HG02588 (cell line): Measurements from ENCODE around the gene TBC1D14.

Experiments
- ATAC-seq: cut with Tn5 transposase; IDR thresholded peaks from one replicate; pipeline ENCODE4 v1.9.1; 2021; ENCODE audit warnings: mild to moderate bottlenecking, moderate library complexity; ENCODE audit not compliant: unreplicated experiment

Gene TBC1D14

GRCh38 chr4:6944301-6945051 is 34.9 kb downstream of the TBC1D14 start:
- ATAC-seq = no peak

GRCh38 chr4:6945052-6945409 is 35.4 kb downstream of the TBC1D14 start:
- no peak for ATAC-seq

GRCh38 chr4:6946497-6946896 is 36.9 kb downstream of the TBC1D14 start:
- no peak for ATAC-seq

GRCh38 chr4:6948134-6948460 is 38.5 kb downstream of the TBC1D14 start:
- no peak for ATAC-seq

- no peak for ATAC-seq
These were observed 42.3 kb downstream of the TBC1D14 start for GRCh38 chr4:6951880-6952381.

GRCh38 chr4:6953751-6954380 is 44.2 kb downstream of the TBC1D14 start:
- ATAC-seq = no peak

- no peak for ATAC-seq
These were observed 45.8 kb downstream of the TBC1D14 start for GRCh38 chr4:6955261-6955911.

- ATAC-seq = no peak
These were observed 46.4 kb downstream of the TBC1D14 start for GRCh38 chr4:6956087-6956433.

GRCh38 chr4:6956434-6957147 is 47.0 kb downstream of the TBC1D14 start:
- no peak for ATAC-seq

- ATAC-seq = no peak
These were observed 47.5 kb downstream of the TBC1D14 start for GRCh38 chr4:6957148-6957520.

GRCh38 chr4:6957994-6958393 is 48.4 kb downstream of the TBC1D14 start:
- ATAC-seq = no peak

GRCh38 chr4:6959261-6959660 is 49.6 kb downstream of the TBC1D14 start:
- no peak for ATAC-seq

GRCh38 chr4:6960154-6960553 is 50.5 kb downstream of the TBC1D14 start:
- no peak for ATAC-seq

GRCh38 chr4:6960628-6961412 is 51.2 kb downstream of the TBC1D14 start:
- ATAC-seq = no peak

- no peak for ATAC-seq
These were observed 52.0 kb downstream of the TBC1D14 start for GRCh38 chr4:6961496-6962210.

GRCh38 chr4:6962211-6963041 is 52.8 kb downstream of the TBC1D14 start:
- ATAC-seq = no peak

GRCh38 chr4:6963139-6963611 is 53.5 kb downstream of the TBC1D14 start:
- ATAC-seq = no peak

- ATAC-seq = no peak
These were observed 55.2 kb downstream of the TBC1D14 start for GRCh38 chr4:6964858-6965257.

- ATAC-seq = no peak
These were observed 55.7 kb downstream of the TBC1D14 start for GRCh38 chr4:6965329-6965728.
